Hepatocyte (in vitro differentiated cells): Measurements from ENCODE around the gene ASTN2. TPM values are rescaled to one million over a fixed set of nuclear protein-coding genes. Genes with fewer than 3 reads are reported as not detected.

Experiments used
- DNase-seq: peaks from one replicate; pipeline ENCODE4 v3.0.0-alpha.2; 2016; ENCODE audit warnings: low spot score
- H2AFZ ChIP-seq: fragments of 200-600 bp; sonication (generic); 2 replicates; pipeline ENCODE4 v1.6.0; 2016; ENCODE audit warnings: antibody characterized with exemption, mild to moderate bottlenecking
- H3K27ac ChIP-seq: fragments of 200-600 bp; sonication (generic); 2 replicates; pipeline ENCODE4 v1.5.1; 2016; ENCODE audit warnings: mild to moderate bottlenecking
- H3K27me3 ChIP-seq: fragments of 200-600 bp; sonication (generic); 2 replicates; pipeline ENCODE4 v1.6.1; 2016
- H3K36me3 ChIP-seq: fragments of 200-600 bp; sonication (generic); replicated peaks from 2 replicates; pipeline ENCODE4 v1.5.1; 2016; ENCODE audit warnings: low read depth; ENCODE audit not compliant: insufficient read depth
- H3K4me1 ChIP-seq: fragments of 200-600 bp; sonication (generic); 2 replicates; pipeline ENCODE4 v1.5.1; 2016; ENCODE audit warnings: mild to moderate bottlenecking, moderate library complexity; ENCODE audit not compliant: insufficient read depth
- H3K4me2 ChIP-seq: fragments of 200-600 bp; sonication (generic); 2 replicates; pipeline ENCODE4 v1.6.0; 2016
- H3K4me3 ChIP-seq: fragments of 200-600 bp; sonication (generic); 2 replicates; pipeline ENCODE4 v1.5.1; 2016; ENCODE audit warnings: mild to moderate bottlenecking
- H3K79me2 ChIP-seq: fragments of 200-600 bp; sonication (generic); 2 replicates; pipeline ENCODE4 v1.6.0; 2017; ENCODE audit warnings: mild to moderate bottlenecking
- H3K9me2 ChIP-seq: fragments of 200-600 bp; sonication (generic); replicated peaks from 2 replicates; pipeline ENCODE4 v1.6.0; 2017; ENCODE audit warnings: mild to moderate bottlenecking; ENCODE audit not compliant: insufficient read depth
- H3K9me3 ChIP-seq: fragments of 200-600 bp; sonication (generic); 2 replicates; pipeline ENCODE4 v1.5.1; 2016; ENCODE audit warnings: low read depth, mild to moderate bottlenecking
- H4K20me1 ChIP-seq: fragments of 200-600 bp; sonication (generic); 2 replicates; pipeline ENCODE4 v1.6.0; 2016; ENCODE audit warnings: mild to moderate bottlenecking; ENCODE audit not compliant: insufficient read depth, poor library complexity, severe bottlenecking
- EZH2 ChIP-seq: fragments of 200-600 bp; sonication (generic); IDR thresholded peaks from 2 replicates; pipeline ENCODE4 v1.6.1; 2016; ENCODE audit warnings: antibody characterized with exemption, mild to moderate bottlenecking, borderline replicate concordance
- EZH2phosphoT487 ChIP-seq: fragments of 200-600 bp; sonication (generic); IDR thresholded peaks from one replicate; pipeline ENCODE4 v1.6.1; 2018; ENCODE audit warnings: antibody characterized with exemption, mild to moderate bottlenecking, low read depth, moderate library complexity; ENCODE audit not compliant: unreplicated experiment, severe bottlenecking
- WGBS: methylation state at CpG from one replicate; pipeline ENCODE4 v1.1.6; 2016; ENCODE audit warnings: low lambda C conversion rate; ENCODE audit errors: missing lambda C conversion rate; 5-methylcytosine and 5-hydroxymethylcytosine counted together
- polyA plus RNA-seq: library from polyadenylated mRNA; unstranded; fragments of >200 nt; fragmentation: Nextera tagmentation; extraction: Ambion mirVana; gene quantifications from 2 replicates; pipeline ENCODE4 v1.2.1, GENCODE V29; 2016
- total RNA-seq: library from RNA; depleted of rRNA; stranded (reverse); fragments of >200 nt; gene quantifications from 2 replicates; pipeline ENCODE4 v1.2.3, GENCODE V29; 2014
- TF ChIP-seq, protein P1 (sequence below): fragments of 200-600 bp; sonication (generic); IDR thresholded peaks from 2 replicates; pipeline ENCODE4 v1.5.1; 2016; ENCODE audit warnings: antibody characterized with exemption, mild to moderate bottlenecking; ENCODE audit not compliant: poor library complexity

Gene ASTN2
- total and polyA plus RNA-seq, 2 experiments from 2014 or later, result 6.4 to 8.4 TPM

GRCh38 chr9:116687754-116688135 lies 727.1 kb downstream of the ASTN2 start:
- peak overlapping the region; percentile 74 for H3K27ac ChIP-seq
- H3K9me2 ChIP-seq, result no peaks in the 10 kb centered on the region
- H3K36me3 ChIP-seq, result no peaks in the 10 kb centered on the region
- peak overlapping the region; percentile 84 for H3K4me2 ChIP-seq
- H4K20me1 ChIP-seq, result peaks cover 12% of the 10 kb centered on the region
- WGBS, result 40% methylated on average over 7 of the region's 7 CpGs
- peaks cover 54% of the 10 kb centered on the region for H3K79me2 ChIP-seq
- no peaks in the 10 kb centered on the region for H3K27me3 ChIP-seq
- peaks cover 29% of the 10 kb centered on the region for H3K4me1 ChIP-seq
- H3K9me3 ChIP-seq, result no peaks in the 10 kb centered on the region
- peak overlapping the region; percentile 76 for H2AFZ ChIP-seq
- peak; percentile 31 for DNase-seq
- peak overlapping the region; percentile 54 for H3K4me3 ChIP-seq
- TF ChIP-seq, protein P1, sequence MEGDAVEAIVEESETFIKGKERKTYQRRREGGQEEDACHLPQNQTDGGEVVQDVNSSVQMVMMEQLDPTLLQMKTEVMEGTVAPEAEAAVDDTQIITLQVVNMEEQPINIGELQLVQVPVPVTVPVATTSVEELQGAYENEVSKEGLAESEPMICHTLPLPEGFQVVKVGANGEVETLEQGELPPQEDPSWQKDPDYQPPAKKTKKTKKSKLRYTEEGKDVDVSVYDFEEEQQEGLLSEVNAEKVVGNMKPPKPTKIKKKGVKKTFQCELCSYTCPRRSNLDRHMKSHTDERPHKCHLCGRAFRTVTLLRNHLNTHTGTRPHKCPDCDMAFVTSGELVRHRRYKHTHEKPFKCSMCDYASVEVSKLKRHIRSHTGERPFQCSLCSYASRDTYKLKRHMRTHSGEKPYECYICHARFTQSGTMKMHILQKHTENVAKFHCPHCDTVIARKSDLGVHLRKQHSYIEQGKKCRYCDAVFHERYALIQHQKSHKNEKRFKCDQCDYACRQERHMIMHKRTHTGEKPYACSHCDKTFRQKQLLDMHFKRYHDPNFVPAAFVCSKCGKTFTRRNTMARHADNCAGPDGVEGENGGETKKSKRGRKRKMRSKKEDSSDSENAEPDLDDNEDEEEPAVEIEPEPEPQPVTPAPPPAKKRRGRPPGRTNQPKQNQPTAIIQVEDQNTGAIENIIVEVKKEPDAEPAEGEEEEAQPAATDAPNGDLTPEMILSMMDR, result no peak
- no peak for TF ChIP-seq EZH2
- no peak for TF ChIP-seq EZH2phosphoT487

GRCh38 chr9:116687074-116687753 lies 727.6 kb downstream of the ASTN2 start, which contains the start of gene TRIM32:
TSS of gene TRIM32 (plus strand) at chr9:116687305. CDS start at chr9:116697743, 10,438 bp downstream.
- H3K4me2 ChIP-seq, result peak within 1 kb of the TSS; percentile 84
- no peaks in the 10 kb centered on the region for H3K36me3 ChIP-seq
- H3K9me3 ChIP-seq, result no peaks in the 10 kb centered on the region
- peaks cover 48% of the 10 kb centered on the region for H3K79me2 ChIP-seq
- 2% methylated on average over 25 of the region's 54 CpGs for WGBS
- peak within 1 kb of the TSS; percentile 76 for H2AFZ ChIP-seq
- H3K4me3 ChIP-seq, result peak within 1 kb of the TSS; percentile 54
- H3K9me2 ChIP-seq, result no peaks in the 10 kb centered on the region
- peak; percentile 95 for DNase-seq
- H3K4me1 ChIP-seq, result peaks cover 24% of the 10 kb centered on the region
- peaks cover 12% of the 10 kb centered on the region for H4K20me1 ChIP-seq
- H3K27ac ChIP-seq, result peak within 1 kb of the TSS; percentile 74
- no peak for TF ChIP-seq EZH2
- TF ChIP-seq EZH2phosphoT487, result no peak
- TF ChIP-seq, protein P1, result no peak
- H3K27me3 ChIP-seq, result no peaks in the 10 kb centered on the region

DNA sequence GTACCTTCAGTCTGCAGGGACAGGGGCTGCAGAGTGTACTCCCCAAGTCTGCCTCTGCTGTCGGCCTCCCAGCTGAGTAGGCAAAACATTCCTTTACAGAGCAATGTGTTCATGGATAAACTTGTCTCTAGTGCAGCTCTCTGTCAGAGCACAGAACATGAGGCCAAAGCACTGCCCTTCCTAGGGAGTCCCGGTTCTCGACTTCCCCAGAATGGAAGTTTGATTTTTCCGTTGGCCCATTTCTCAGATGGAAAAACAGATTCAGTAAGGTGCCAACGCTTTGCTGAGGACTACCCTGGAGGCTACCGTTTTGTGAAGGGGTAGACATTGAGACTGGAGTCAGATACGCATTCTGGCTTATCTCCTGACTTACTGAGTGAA lies 728.2 kb downstream of the ASTN2 start:
- TF ChIP-seq, protein P1, result no peak
- no peak for TF ChIP-seq EZH2phosphoT487
- TF ChIP-seq EZH2, result no peak
- H3K27ac ChIP-seq, result peak overlapping the region; percentile 74

More for the DNA sequence above, 728.2 kb downstream of the ASTN2 start:
- peak overlapping the region; percentile 76 for H2AFZ ChIP-seq
- H3K4me2 ChIP-seq, result peak overlapping the region; percentile 84
- H3K9me2 ChIP-seq, result no peaks in the 10 kb centered on the region
- WGBS, result 43% methylated on average over 7 of the region's 7 CpGs
- H3K9me3 ChIP-seq, result no peaks in the 10 kb centered on the region
- no peaks in the 10 kb centered on the region for H3K36me3 ChIP-seq
- H3K4me3 ChIP-seq, result peak overlapping the region; percentile 54
- no peaks in the 10 kb centered on the region for H3K27me3 ChIP-seq
- peaks cover 20% of the 10 kb centered on the region for H3K4me1 ChIP-seq
- DNase-seq, result peak; percentile 17
- H4K20me1 ChIP-seq, result peaks cover 10% of the 10 kb centered on the region
- H3K79me2 ChIP-seq, result peaks cover 43% of the 10 kb centered on the region
